GM12878 (cell line): ENCODE data around the gene TRMU. TPM values are rescaled to one million over a fixed set of nuclear protein-coding genes. Genes with fewer than 3 reads are reported as not detected.

Source experiments
- ATAC-seq: fragments of 200-7000 bp; cut with Tn5 transposase; 3 replicates; pipeline ENCODE4 v1.9.1; 2020; ENCODE audit warnings: mild to moderate bottlenecking, moderate library complexity
- BruUV-seq: library from RNA; stranded (reverse); fragments of 400-500 nt; replicated peaks from 2 replicates; lab custom pipeline; 2021; lab: Mats Ljungman, UMichigan
- CTCF ChIA-PET: fragments of 300-600 bp; sonication (Branson Sonifier 250); formaldehyde crosslinking; extraction: SDS; loops from one replicate; lab custom pipeline; 2021; ENCODE audit warnings: inconsistent platforms; lab: Yijun Ruan, JAX
- POLR2A ChIA-PET: fragments of 350-600 bp; formaldehyde crosslinking; extraction: SDS; loops from one replicate; lab custom pipeline; 2021; ENCODE audit warnings: inconsistent platforms; lab: Charles Lee
- RAD21 ChIA-PET: fragments of 300-600 bp; sonication (Branson Sonifier 250); formaldehyde crosslinking; loops from one replicate; lab custom pipeline; 2023; ENCODE audit warnings: antibody characterized with exemption; ENCODE audit not compliant: unreplicated experiment; lab: Charles Lee
- SMC1A ChIA-PET: fragments of 300-600 bp; sonication (Branson Sonifier 250); formaldehyde crosslinking; loops from one replicate; lab custom pipeline; 2023; ENCODE audit not compliant: unreplicated experiment, uncharacterized antibody; lab: Charles Lee
- DNase-seq: peaks from one replicate; pipeline ENCODE4 v3.0.0-alpha.2; 2011; ENCODE audit warnings: low read depth, low spot score
- FAIRE-seq: peaks from 3 replicates; lab custom pipeline; 2011; peaks lifted over from hg19 to GRCh38; lab: Jason Lieb, UNC
- H2AFZ ChIP-seq: 2 replicates; pipeline ENCODE4 v1.6.0; 2011; ENCODE audit warnings: low read depth, low read length, control low read depth; ENCODE audit not compliant: control insufficient read depth
- H3K27ac ChIP-seq: 2 replicates; pipeline ENCODE4 v1.5.1; 2011; ENCODE audit warnings: control low read depth; ENCODE audit not compliant: control insufficient read depth, insufficient read depth
- H3K27me3 ChIP-seq, 2 experiments: replicated peaks in 1 of 2; 2 replicates each; pipeline versions ENCODE4 v1.6.0 to v1.6.1; 2011; ENCODE audit warnings: low read length in 1 of 2; ENCODE audit not compliant: control insufficient read depth in 2 of 2, insufficient read depth in 2 of 2
- H3K36me3 ChIP-seq, 2 experiments: 2 replicates each; pipeline ENCODE4 v1.5.1; 2011; ENCODE audit warnings: low read length in 1 of 2; ENCODE audit not compliant: control insufficient read depth in 2 of 2, insufficient read depth in 2 of 2
- H3K4me1 ChIP-seq: 2 replicates; pipeline ENCODE4 v1.6.1; 2011; ENCODE audit warnings: mild to moderate bottlenecking, low read length, moderate library complexity, mixed read lengths; ENCODE audit not compliant: control insufficient read depth, insufficient read depth
- H3K4me2 ChIP-seq: 2 replicates; pipeline ENCODE4 v1.6.0; 2011; ENCODE audit warnings: control low read depth; ENCODE audit not compliant: control insufficient read depth, insufficient read depth
- H3K4me3 ChIP-seq: fragments of 200-600 bp; sonication (generic); 2 replicates; pipeline ENCODE4 v1.5.1; 2016
- H3K79me2 ChIP-seq: 2 replicates; pipeline ENCODE4 v1.6.0; 2011; ENCODE audit warnings: low read length; ENCODE audit not compliant: control insufficient read depth, insufficient read depth
- H3K9ac ChIP-seq: 2 replicates; pipeline ENCODE4 v1.8.0; 2011; ENCODE audit warnings: low read length, control low read depth, mixed read lengths; ENCODE audit not compliant: control insufficient read depth, insufficient read depth
- H3K9me3 ChIP-seq: replicated peaks from 3 replicates; pipeline ENCODE4 v1.5.1; 2011; ENCODE audit warnings: mild to moderate bottlenecking, low read length; ENCODE audit not compliant: control insufficient read depth, insufficient read depth
- H4K20me1 ChIP-seq: 2 replicates; pipeline ENCODE4 v1.6.0; 2011; ENCODE audit not compliant: control insufficient read depth, insufficient read depth
- MYC ChIP-seq: IDR thresholded peaks from 2 replicates; pipeline ENCODE4 v1.6.1; 2011; ENCODE audit warnings: mild to moderate bottlenecking, low read length, moderate library complexity, inconsistent platforms; ENCODE audit not compliant: insufficient read depth, insufficient replicate concordance, insufficient read length, severe bottlenecking
- PML ChIP-seq: IDR thresholded peaks from 2 replicates; pipeline ENCODE4 v1.6.1; 2012; ENCODE audit warnings: low read length, inconsistent platforms
- POLR2AphosphoS5 ChIP-seq: IDR thresholded peaks from 2 replicates; pipeline ENCODE4 v1.6.1; 2011; ENCODE audit warnings: mild to moderate bottlenecking, low read length, inconsistent platforms
- SMAD5 ChIP-seq: IDR thresholded peaks from 2 replicates; pipeline ENCODE4 v1.6.1; 2016; ENCODE audit warnings: antibody characterized with exemption, low read depth
- WGBS: methylation state at CpG from one replicate; pipeline ENCODE4 v1.1.6; 2016; ENCODE audit warnings: low lambda C conversion rate; ENCODE audit not compliant: insufficient replicate concordance, insufficient coverage; ENCODE audit errors: missing lambda C conversion rate; 5-methylcytosine and 5-hydroxymethylcytosine counted together
- in situ Hi-C: fragments of 300-500 bp; cut with MboI; formaldehyde crosslinking; loops from 9 replicates; pipeline ENCODE4 v1.14.3; 2018; ENCODE audit warnings: mixed read lengths
- intact Hi-C: fragments of 100-400 bp; cut with micrococcal nuclease; formaldehyde crosslinking; loops from one replicate; pipeline ENCODE4 v1.14.2; 2022; ENCODE audit not compliant: unreplicated experiment
- polyA plus RNA-seq, 11 experiments: library from polyadenylated mRNA; depleted of rRNA in 4 of 11; unstranded in 6 of 11; stranded (reverse) in 5 of 11; fragments of >200 nt; fragmentation: Nextera tagmentation in 4 of 11; fragmentation: Illumina TruSeq in 1 of 11; extraction: Ambion mirVana in 4 of 11; extraction: Trizol in 1 of 11; gene quantifications; 1 replicate in 1 of 11; 2 replicates in 10 of 11; pipeline versions ENCODE4 v1.2.1 to v1.2.3, GENCODE V29; 2011 to 2016; ENCODE audit warnings: inconsistent platforms in 2 of 11, missing spikeins in 2 of 11, low read depth in 1 of 11
- total RNA-seq, 4 experiments: library from RNA; depleted of rRNA in 3 of 4; stranded (reverse); fragments of >200 nt in 3 of 4; fragmentation: Illumina TruSeq in 1 of 4; extraction: Trizol in 1 of 4; gene quantifications; 2 replicates each; pipeline versions ENCODE4 v1.2.1 to v1.2.3, GENCODE V29; 2013 to 2021

TRMU gene
- total and polyA plus RNA-seq, 10 of the 15 experiments (the other 5 are each of a cell fraction or from before 2014, with no cell fraction given), result 3.5 to 57.0 (median 44.0) TPM

DNA sequence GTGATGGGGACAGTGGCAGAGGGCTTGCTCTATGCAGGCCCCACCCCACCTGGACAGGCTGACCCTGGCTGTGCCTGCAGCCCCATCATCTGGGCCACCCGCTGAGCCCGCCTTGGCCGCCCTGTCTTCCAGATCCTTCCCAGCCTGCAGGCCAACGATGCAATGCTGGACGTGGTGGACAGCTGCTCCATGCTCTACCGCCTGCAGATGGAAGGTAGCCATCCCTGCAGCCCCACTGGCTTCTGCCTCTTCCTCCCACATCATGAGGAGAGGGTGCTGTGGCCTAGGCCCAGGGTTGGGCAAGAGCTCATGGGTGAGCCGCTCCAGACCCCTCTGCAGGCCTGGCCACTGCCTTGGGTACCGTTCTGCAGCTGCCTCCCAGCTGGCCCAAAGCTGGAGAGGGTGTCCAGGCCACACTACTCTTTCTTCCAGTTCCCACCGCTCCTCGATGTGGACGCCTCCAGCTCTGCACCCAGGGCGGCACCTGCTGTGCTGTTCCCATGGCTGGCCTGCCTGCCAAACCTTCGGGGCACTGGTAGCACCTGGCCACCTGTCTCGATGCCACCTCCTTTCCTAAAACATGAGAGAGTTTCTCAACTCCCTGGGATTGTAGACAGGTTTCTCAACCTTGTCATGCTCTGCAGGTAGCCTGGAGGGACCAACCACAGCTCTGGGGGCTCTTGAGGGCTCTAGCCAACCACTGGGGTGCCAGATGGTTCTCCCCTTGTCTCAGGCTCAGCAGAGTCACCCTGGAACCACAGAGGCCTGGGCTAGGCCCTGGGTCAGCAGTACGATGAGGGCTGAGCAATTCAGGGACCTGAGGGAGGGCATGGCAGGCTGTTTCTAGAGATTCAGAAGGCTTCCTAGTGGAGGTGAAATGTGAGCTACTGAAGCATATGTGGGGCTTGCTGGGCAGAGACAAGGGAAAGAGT lies 48.3 kb upstream of the TRMU start:
- in situ Hi-C loops (no loop called here), intact Hi-C loops (no loop called here)
- 65% methylated on average over 15 of the region's 15 CpGs for WGBS
- no peaks in the 10 kb centered on the region for H3K27me3 ChIP-seq
- H3K4me1 ChIP-seq, result peaks cover 18% of the 10 kb centered on the region
- H2AFZ ChIP-seq, result no peak overlapping the region
- no peaks in the 10 kb centered on the region for H4K20me1 ChIP-seq
- H3K4me3 ChIP-seq, result peak overlapping the region; percentile 85
- POLR2A ChIA-PET, result interaction anchor here (0.6 to 0.7 kb wide), 2 partner anchors 47 to 100 kb away, joined by 3 read pairs; no protein-coding TSS in a partner anchor
- peaks cover 17% of the 10 kb centered on the region for H3K79me2 ChIP-seq
- BruUV-seq, result no TSS peak
- no peaks in the 10 kb centered on the region; the same call in 2 of the 3 replicates for H3K9me3 ChIP-seq
- ATAC-seq, result peak; percentile 36
- SMC1A ChIA-PET, result interaction anchor here (1.5 kb wide), 1 partner anchor 129 kb away, joined by 6 read pairs; no protein-coding TSS in a partner anchor
- TF ChIP-seq MYC (no peak), SMAD5 (no peak), PML (no peak), POLR2AphosphoS5 (0 out of 2 replicates have a peak, but pooled peaks have one; percentile 26)
- H3K9ac ChIP-seq, result peak overlapping the region; percentile 94
- peak overlapping the region; percentile 99 for H3K4me2 ChIP-seq
- peak; percentile 44 for FAIRE-seq
- H3K27ac ChIP-seq, result peak overlapping the region; percentile 86
- RAD21 ChIA-PET, result interaction anchor here (0.9 kb wide), 1 partner anchor 9 kb away, joined by 3 read pairs; no protein-coding TSS in a partner anchor
- CTCF ChIA-PET, result interaction anchor here (1.7 kb wide), 1 partner anchor 9 kb away, joined by 3 read pairs; the partner anchor contains the start of gene GTSE1
- DNase-seq, result no peak
- H3K36me3 ChIP-seq, result peaks cover 8 to 13% of the 10 kb centered on the region in 2 experiments; a peak in 3 of 4 replicates
